ENCODE data around the gene IGSF22. TPM values are rescaled to one million over a fixed set of nuclear protein-coding genes. Genes with fewer than 3 reads are reported as not detected.

Gene IGSF22
- total RNA-seq, 1 experiment from 2014 or later: not detected

- Histone ChIP-seq H3K4me3 (replicated peaks in 1 of 2; ENCODE audit: low read depth in 1 of 2, low read length in 2 of 2) (no peak overlapping the region), H3K79me2 (ENCODE audit: insufficient read depth, low read length) (no peaks in the 10 kb centered on the region), H3K9ac (ENCODE audit: low read length) (no peak overlapping the region), H3K36me3 (ENCODE audit: control insufficient read depth in 1 of 2, insufficient read depth in 2 of 2, low read length in 2 of 2) (no peaks in the 10 kb centered on the region), H3K27ac (ENCODE audit: low read depth, low read length) (no peak overlapping the region), H3K4me2 (ENCODE audit: low read length) (no peak overlapping the region), H3K27me3 (ENCODE audit: insufficient read depth, low read length) (peaks cover 5% of the 10 kb centered on the region; the same call in 1 of the 2 replicates), H4K20me1 (ENCODE audit: insufficient read depth) (no peaks in the 10 kb centered on the region), H3K4me1 (ENCODE audit: control insufficient read depth in 1 of 2, insufficient read depth in 2 of 2, low read length in 2 of 2) (no peaks in the 10 kb centered on the region), H3K9me3 (ENCODE audit: control insufficient read depth in 1 of 2, insufficient read depth in 1 of 2, low read depth in 1 of 2, low read length in 2 of 2) (no peaks in the 10 kb centered on the region), H2AFZ (ENCODE audit: low read depth, low read length, poor library complexity, severe bottlenecking) (no peak overlapping the region), H3K9me2 (ENCODE audit: insufficient read depth) (no peaks in the 10 kb centered on the region)
- intact Hi-C loops (cut with micrococcal nuclease): no loop called here
- ATAC-seq: no peak
- CTCF ChIA-PET: no interaction called here
- RAD21 ChIA-PET (ENCODE audit: low non-redundant PET in 1 of 2, low total read pairs in 2 of 2, uncharacterized antibody in 2 of 2, unreplicated experiment in 2 of 2): no interaction called here
- BruUV-seq (replicated peaks): no TSS peak
- DNase-seq (ENCODE audit: low read depth, low spot score): no peak
- POLR2A ChIA-PET: no interaction called here
- TF ChIP-seq YY1 (IDR thresholded peaks at IDR 0.05; ENCODE audit: extremely low read depth, insufficient replicate concordance, low read depth, low read length): no peak
- TF ChIP-seq CEBPB (IDR thresholded peaks at IDR 0.05; ENCODE audit: low read depth): no peak
- no peak for TF ChIP-seq EZH2phosphoT487 (IDR thresholded peaks at IDR 0.05; ENCODE audit: borderline replicate concordance)
- no peak for TF ChIP-seq POLR2AphosphoS5 (IDR thresholded peaks at IDR 0.05; ENCODE audit: low read depth, low read length)
- TF ChIP-seq TCF7L2 (IDR thresholded peaks at IDR 0.05; ENCODE audit: borderline replicate concordance, extremely low read depth, insufficient read depth, insufficient read length): no peak
- no peak for TF ChIP-seq RAD21 (IDR thresholded peaks at IDR 0.05; ENCODE audit: low read depth)
- no peak for TF ChIP-seq MAX (IDR thresholded peaks at IDR 0.05)
- no peak for TF ChIP-seq ZFX (IDR thresholded peaks at IDR 0.05)
- no peak for TF ChIP-seq ELF1 (IDR thresholded peaks at IDR 0.05; ENCODE audit: borderline replicate concordance, low read depth)
- no peak for TF ChIP-seq SRF (IDR thresholded peaks at IDR 0.05; ENCODE audit: low read depth)
- no peak for TF ChIP-seq EZH2 (IDR thresholded peaks at IDR 0.05)
- TF ChIP-seq CBX3 (IDR thresholded peaks at IDR 0.05; ENCODE audit: low read depth): no peak
- TF ChIP-seq REST (IDR thresholded peaks at IDR 0.05; ENCODE audit: low read depth): no peak
These were observed 19.4 kb downstream of the IGSF22 start for GRCh38 chr11:18706330-18707243.

Measured in HCT116 (cell line).